Upper lobe of left lung (tissue), 4 donors: ENCODE data around the gene ABCC6.
"Not testable (repeated sequence)": the region's sequence is repeated elsewhere in the genome, so short reads cannot be mapped to it uniquely, and the experiment has no call there.

Source experiments
- CTCF ChIP-seq, 6 experiments: fragments of 450-650 bp in 4 of 6; fragments of 200-600 bp in 2 of 6; sonication (generic) in 2 of 6; IDR thresholded peaks; one replicate each; pipeline ENCODE4 v1.5.1; 2016 to 2019; ENCODE audit warnings: antibody characterized with exemption in 6 of 6
- EP300 ChIP-seq, 4 donors: sonication (generic); formaldehyde crosslinking; IDR thresholded peaks; one replicate each; pipeline ENCODE4 v1.5.1; 2017; ENCODE audit warnings: antibody characterized with exemption in 4 of 4, control low read depth in 2 of 4
- POLR2A ChIP-seq, 4 donors: fragments of 450-650 bp; IDR thresholded peaks; one replicate each; pipeline ENCODE4 v1.5.1; 2016 to 2017; ENCODE audit warnings: antibody characterized with exemption in 4 of 4, mild to moderate bottlenecking in 2 of 4
- POLR2AphosphoS5 ChIP-seq, 2 donors: sonication (generic); formaldehyde crosslinking; IDR thresholded peaks; one replicate each; pipeline ENCODE4 v1.5.1; 2017; ENCODE audit warnings: antibody characterized with exemption in 2 of 2

GRCh38 chr16:16262954-16263555 is 39.8 kb upstream of the ABCC6 start:
- not testable (repeated sequence) for TF ChIP-seq POLR2A, CTCF, POLR2AphosphoS5, EP300 (IDR thresholded peaks at IDR 0.05)
